ENCODE results near the gene OXCT1. TPM values are rescaled to one million over a fixed set of nuclear protein-coding genes. Genes with fewer than 3 reads are reported as not detected.

The OXCT1 gene
- total RNA-seq, 1 experiment from 2014 or later = 20.6 TPM

GRCh38 chr5:41903892-41904799, 33.9 kb upstream of the OXCT1 start, which contains the start of gene RIMOC1 (continued):
- TF ChIP-seq ZMAT4 (CRISPR knock-in tag; IDR thresholded peaks at IDR 0.05) (no peak), TCF7 (CRISPR knock-in tag; IDR thresholded peaks at IDR 0.05; ENCODE audit: low read depth) (no peak), ERG (CRISPR knock-in tag; IDR thresholded peaks at IDR 0.05) (0 out of 2 replicates have a peak, but pooled peaks have one; percentile 22), CBFB (CRISPR knock-in tag; IDR thresholded peaks at IDR 0.05; ENCODE audit: low read depth) (no peak), GABPB1 (CRISPR knock-in tag; IDR thresholded peaks at IDR 0.05) (peak; percentile 59; the same call in 1 of the 2 replicates), FOXP1 (CRISPR knock-in tag; IDR thresholded peaks at IDR 0.05; ENCODE audit: borderline replicate concordance) (no peak; the same call in 1 of the 2 replicates), AFF4 (CRISPR knock-in tag; IDR thresholded peaks at IDR 0.05; ENCODE audit: borderline replicate concordance) (no peak), ELF4 (CRISPR knock-in tag; IDR thresholded peaks at IDR 0.05; ENCODE audit: low read depth) (no peak), ZNF138 (CRISPR knock-in tag; conservative IDR thresholded peaks at IDR 0.05) (no peak), CREM (CRISPR knock-in tag; IDR thresholded peaks at IDR 0.05) (peak; percentile 51; the same call in 1 of the 2 replicates), OVOL2 (CRISPR knock-in tag; IDR thresholded peaks at IDR 0.05; ENCODE audit: borderline replicate concordance) (no peak), FOXP4 (CRISPR knock-in tag; IDR thresholded peaks at IDR 0.05) (no peak; the same call in 1 of the 2 replicates), MLX (CRISPR knock-in tag; IDR thresholded peaks at IDR 0.05) (no peak), KAT7 (CRISPR knock-in tag; IDR thresholded peaks at IDR 0.05; ENCODE audit: borderline replicate concordance) (no peak), PRDM15 (CRISPR knock-in tag; IDR thresholded peaks at IDR 0.05) (no peak), JAZF1 (CRISPR knock-in tag; IDR thresholded peaks at IDR 0.05) (no peak), HMGA2 (CRISPR knock-in tag; IDR thresholded peaks at IDR 0.05) (no peak), HMGXB4 (CRISPR knock-in tag; IDR thresholded peaks at IDR 0.05) (no peak), STAT6 (CRISPR knock-in tag; conservative IDR thresholded peaks at IDR 0.05; ENCODE audit: low read depth) (no peak)

All from WTC11 (cell line).